Medulla oblongata (tissue), 1 donor: Measurements from ENCODE around the gene KCNH3.
"Not testable (repeated sequence)": the region's sequence is repeated elsewhere in the genome, so short reads cannot be mapped to it uniquely, and the experiment has no call there.

ENCODE experiments used
- DNase-seq: peaks from one replicate; pipeline ENCODE4 v3.0.0-alpha.2; 2015; ENCODE audit errors: extremely low spot score

KCNH3 gene

DNA sequence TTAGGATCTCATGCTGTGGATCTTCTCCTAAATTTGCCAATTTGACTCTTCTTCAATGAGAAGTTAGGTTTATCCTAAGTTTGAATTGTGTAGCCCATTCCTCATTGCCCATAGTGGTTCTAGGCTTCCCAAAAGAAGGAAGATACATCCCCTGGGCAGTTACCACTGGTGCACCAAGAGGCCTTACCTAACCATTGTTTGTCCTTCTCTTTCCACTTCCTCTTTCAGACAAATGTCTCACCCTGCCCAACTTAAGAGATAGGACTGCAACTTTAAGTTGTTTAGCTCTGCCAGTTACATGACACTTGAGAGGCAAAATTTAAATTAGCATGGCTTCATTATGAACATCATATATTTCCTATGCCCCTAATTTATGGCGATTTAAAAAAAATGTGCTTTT, 9.4 kb upstream of the KCNH3 start:
- DNase-seq: no peak

DNA sequence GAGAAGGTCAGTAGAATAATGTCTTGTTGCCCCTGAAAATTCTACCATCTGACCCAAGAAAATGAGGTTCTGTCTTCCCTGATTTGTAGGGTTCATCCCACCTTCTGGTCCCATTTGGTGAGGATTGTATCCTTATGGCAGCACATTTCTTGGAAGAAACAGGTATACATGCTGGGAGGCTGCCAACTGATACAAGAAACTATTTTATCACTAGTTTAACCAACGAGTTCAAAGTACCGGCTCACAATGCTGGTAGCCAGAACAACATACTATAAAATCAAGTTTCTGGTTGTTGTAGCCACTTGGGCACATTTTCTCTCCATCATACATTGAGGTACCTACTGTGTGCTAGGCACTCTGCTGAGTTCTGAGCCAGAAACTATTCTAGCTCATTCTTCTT, 7.1 kb upstream of the KCNH3 start:
- DNase-seq: no peak

DNA sequence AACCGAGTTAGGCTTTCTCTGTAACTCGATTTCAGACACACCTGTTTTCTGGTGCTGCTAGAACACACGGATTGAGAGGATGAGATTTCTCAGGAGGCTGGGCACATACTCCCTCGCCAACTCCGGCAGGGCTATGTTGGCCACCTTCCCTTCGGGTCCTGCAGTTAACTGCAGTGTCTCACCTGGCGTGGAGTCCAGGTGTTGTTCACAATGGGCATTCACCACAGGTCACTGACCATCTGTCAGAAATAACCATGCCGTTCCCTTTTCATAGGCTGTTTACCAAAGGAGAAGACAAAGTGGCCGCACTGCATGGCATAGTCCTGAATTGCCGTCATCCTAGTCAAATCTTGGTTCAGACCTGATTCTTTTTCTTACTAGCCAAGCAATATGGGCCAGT, 5.5 kb upstream of the KCNH3 start:
- DNase-seq: no peak

DNA sequence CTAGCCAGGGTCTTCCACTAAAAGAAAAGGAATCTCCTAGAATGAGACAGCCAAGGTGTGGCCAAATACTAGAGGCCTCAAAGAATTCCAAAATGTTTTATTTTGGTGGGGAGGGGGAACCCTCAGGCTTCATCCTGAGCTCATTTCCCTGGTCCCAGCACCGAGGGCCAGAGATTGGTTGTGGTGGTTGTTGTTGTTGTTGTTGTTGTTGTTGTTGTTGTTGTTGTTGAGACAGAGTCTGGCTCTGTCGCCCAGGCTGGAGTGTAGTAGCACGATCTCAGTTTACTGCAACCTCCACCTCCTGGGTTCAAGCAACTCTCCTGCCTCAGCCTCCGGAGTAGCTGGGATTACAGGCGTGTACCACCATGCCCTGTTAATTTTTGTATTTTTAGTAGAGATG, 4.7 kb upstream of the KCNH3 start:
- DNase-seq: not testable (repeated sequence)

DNA sequence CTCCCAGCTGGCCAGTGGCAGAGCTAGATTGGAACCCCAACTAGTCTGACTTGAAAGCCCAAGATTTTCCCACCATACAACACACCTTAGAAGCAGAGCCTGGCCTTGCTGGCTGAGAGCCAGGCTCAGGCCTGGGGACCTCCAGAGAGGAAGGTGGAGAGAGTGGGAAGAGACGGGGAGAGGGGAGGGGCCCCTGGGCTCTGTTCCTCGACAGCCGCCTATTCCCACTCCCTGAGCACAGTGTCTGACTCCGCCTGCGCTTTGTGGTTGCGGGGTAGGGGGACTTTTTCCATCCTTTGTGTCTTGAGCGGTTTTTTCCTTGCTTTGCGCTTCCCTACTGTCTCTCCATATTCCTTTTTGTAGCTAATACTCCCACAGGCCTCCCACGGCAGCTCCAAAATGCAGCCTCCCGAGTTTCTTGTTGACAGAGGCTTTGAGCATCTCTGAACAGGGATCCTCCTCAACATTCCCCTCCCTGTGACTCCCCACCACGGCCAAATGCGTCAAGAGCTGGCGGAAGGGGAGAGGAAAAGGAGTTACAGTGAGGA, 4.0 kb upstream of the KCNH3 start:
- DNase-seq: no peak

DNA sequence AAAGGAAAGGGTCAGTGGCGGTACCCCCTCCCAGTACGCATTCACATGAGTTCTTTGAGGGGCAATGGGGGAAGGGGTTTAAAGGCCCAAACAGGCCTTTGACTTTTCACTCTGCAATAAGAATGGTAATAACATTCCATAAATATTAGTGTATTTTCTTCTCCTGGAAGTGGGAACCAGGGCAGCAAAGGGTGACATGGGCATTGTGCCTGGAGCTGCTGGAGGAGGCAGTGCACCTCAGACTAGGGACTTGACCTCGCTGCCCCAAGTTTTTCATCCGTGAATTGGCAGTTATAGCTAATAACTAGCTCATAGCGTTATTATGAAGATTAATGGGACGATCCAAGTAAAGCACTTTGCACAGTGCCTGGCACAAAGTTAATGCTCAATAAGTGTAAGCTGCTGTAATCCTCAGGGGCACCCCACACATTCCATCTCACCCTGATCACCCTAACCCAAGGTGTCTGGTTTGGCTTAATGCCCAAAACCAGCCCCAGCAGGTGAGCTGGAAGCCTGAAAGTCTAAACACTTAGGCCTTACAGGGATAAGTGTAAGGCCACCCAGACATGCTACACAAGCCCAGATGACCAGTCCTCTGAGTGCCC, 2.8 kb upstream of the KCNH3 start:
- no peak for DNase-seq

DNA sequence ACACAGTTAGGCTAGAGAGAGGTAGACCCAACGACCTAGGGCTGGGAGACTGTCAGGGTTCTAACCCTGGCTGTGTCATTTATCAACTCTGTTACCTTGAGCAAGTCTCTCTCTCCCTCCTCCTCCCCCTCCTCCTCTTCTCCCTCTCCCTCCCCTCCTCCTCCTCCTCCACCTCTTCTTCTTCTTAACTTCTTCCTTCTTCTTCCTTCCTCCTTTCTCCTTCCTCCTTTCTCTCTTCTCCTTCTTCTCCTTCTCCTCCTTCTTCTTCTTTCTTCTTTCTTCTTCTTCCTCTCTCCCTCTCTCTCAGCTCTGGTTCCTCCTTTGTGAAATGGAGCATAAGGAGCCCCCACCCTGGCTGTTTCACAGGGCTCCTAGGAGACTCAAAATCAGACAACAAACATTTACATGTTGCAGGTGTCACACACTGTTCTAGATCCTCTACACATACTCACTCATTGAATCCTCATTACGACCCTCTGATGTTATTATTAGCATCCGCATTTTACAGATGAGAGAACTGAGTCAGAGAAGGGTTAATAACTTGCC, 2.2 kb upstream of the KCNH3 start:
- DNase-seq: no peak

DNA sequence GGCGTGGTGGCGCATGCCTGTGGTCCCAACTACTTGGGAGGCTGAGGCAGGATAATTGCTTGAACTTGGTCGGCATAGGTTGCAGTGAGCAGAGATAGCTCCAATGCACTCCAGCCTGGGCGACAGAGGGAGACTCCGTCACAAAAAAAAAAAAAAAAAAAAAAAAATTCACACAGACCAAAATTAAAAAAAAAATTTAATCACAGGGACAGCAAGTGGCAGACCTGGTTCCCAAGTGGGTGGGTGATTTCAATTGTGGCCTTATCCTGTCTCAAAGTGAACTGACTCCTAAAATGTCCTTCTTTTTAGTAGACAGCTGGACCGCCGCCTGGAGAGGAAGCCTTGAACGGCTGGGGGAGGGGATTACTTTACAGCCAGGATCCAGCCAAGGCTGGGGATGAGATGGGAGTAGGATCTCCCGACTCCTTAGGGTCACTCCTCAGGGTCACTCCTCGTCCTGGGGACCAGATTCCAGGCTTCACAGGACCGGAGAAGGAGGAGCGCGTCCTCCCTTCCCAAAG, 1.5 kb upstream of the KCNH3 start:
- no peak for DNase-seq

DNA sequence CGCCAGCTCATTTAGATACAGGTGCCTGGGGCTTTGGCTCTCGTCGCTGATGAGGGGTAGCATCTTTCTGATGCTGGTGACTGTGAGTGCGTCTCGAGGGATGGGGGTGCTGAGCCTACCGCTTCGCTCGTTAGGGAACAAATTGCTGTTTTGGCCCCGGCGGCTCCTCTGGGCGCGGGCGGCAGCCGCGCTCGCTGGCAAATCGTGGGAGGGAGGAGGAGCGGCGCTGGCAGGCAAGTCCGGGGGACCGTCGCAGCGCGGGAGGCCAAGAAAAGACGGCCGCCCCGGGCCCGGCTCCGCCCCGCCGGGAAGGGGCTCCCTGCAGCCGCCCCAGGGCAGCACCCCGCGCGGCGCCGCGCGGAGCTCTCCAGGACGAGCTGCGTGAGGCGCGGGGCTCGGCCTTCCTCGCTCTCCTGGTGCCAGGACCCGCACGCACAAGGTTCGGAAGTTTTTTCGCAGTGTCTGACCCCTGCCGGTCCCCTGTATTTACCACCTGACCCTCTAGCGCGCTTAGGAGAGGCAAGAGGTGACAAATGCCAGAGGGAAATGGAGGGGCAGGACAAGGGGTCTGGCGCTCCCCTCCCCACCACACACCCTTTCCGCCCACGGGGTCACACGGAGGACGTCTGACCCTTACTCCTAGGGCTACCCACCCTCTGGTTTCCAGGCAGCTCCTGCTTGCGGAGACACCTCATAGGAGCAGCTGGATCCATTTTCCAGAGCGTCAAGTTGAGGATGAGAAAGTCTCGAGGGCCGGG, 899 bp upstream of the KCNH3 start:
- no peak for DNase-seq

DNA sequence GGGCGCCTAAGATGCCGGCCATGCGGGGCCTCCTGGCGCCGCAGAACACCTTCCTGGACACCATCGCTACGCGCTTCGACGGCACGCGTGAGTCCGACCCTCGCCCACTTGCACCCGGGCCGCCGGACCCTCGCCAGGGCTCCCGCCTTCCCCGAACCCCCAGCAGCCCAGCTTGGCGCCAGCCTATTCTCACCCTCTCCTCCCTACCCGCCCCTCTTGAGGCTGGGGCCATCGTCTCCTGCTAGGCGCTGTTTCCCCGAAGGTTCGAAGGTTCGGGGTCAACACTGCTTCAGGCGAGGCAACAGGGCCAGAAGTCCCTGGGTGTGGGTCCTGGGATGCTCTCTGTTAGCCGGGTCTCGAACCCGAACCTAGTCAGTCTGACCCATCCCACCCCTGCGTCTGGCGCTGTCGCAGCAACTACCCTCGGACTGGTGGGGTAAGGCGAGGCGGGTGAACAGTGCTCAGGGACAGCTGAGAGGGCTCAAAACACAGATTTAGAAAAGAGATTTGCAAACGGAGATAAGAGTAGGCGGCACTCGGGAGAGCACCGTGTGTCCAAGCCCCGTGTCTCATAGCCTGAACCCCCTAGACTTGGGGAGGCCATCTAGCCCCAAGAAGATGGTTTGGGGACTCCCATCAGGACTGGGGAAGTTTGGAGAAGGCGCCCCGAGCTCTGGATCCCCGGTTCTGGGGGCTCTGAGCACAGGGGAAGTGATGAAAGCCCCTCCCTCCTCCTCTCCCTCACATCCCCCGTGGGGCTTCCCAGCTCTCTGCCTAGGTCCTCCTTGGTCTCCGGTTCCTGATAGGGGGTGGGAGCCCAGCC, 787 bp downstream of the KCNH3 start:
- DNase-seq: no peak

DNA sequence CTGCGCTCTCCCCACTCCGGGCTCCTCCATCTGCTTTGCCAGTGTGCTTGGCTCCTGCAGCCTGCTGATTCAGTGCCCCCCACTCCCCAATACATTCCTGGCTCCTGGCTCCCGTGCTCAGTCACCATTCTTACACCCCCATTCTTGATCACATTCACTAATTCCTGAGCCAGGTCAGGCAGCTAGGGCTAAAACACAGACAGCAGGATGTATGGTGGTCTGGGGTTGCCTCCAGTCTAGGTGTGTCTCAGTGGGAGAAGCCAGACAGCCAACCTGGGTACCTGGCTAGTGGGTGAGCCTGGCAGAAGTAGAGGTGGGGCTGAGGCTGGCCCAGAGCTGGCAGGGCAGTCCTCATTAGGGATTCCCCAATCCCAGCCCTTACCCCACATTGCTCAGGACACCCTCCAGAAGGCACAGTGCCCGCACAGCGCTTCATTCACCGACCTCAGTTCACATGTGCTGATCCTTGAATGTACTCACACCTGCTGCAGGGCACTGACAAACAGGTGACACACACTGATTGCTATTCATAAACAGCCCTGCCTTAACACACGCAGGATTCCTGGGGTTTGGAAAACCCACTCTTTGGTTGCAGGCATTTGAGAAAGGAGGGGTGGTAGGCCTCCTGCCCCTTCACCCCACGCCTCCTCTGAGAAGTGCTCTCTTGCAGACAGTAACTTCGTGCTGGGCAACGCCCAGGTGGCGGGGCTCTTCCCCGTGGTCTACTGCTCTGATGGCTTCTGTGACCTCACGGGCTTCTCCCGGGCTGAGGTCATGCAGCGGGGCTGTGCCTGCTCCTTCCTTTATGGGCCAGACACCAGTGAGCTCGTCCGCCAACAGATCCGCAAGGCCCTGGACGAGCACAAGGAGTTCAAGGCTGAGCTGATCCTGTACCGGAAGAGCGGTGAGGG, 1.7 kb downstream of the KCNH3 start:
- no peak for DNase-seq

DNA sequence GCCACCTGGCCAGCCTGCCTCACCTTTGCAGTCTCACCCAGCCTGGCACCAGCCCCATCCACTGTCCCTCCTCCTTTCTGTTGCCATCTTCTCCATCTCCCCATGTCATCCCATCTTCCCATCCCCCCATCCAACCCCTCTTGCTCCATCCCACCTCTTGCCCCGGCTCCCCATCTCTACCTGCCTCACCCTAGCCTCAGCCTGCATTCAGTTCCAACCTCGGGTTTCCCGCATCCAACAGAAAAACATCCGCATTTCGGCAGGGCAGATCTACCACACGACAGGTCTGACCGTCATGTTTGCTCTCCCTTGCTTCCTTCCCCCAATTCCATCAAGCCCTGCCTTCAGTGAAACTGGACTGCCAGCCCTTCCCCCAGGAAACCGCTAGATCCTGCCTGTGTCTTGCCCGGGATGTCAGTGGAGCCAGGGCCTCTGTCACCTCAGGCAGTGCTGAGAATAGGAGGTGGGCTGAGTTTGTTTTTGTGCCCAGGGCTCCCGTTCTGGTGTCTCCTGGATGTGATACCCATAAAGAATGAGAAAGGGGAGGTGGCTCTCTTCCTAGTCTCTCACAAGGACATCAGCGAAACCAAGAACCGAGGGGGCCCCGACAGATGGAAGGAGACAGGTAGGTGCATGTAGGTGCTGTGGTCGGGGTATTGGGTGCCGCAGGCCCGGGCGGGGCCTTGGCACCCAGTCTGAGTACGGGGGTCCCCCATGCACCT, 2.5 kb downstream of the KCNH3 start:
- no peak for DNase-seq

DNA sequence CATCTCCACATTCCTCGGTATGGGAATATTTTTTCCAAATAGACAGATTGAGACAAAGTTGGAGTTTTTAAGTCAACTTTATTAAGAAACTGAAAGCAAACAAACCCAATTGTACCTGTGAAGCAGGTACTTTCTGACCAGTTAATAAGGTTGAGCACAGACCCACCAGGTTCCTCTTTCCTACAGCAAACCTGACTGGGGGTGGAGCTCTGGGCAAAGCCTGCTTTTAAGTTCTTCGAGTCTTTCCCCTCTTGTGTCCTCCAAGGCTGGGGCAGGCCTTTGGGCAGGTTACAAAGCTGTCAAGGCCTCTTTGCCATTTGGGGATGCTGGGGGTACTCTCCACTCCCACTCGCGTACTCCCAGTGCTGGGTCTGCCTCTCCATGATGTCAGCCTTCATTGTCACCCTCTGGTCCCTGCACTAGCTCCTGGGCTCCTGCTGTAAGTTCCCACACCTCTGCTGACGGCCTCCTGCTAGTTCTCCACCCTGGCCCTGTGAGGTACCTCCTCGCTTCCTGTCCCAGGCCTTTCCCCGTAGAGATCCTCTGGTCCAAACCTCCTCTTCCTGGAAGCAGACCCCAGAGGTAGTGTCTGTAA, 3.2 kb downstream of the KCNH3 start:
- no peak for DNase-seq

DNA sequence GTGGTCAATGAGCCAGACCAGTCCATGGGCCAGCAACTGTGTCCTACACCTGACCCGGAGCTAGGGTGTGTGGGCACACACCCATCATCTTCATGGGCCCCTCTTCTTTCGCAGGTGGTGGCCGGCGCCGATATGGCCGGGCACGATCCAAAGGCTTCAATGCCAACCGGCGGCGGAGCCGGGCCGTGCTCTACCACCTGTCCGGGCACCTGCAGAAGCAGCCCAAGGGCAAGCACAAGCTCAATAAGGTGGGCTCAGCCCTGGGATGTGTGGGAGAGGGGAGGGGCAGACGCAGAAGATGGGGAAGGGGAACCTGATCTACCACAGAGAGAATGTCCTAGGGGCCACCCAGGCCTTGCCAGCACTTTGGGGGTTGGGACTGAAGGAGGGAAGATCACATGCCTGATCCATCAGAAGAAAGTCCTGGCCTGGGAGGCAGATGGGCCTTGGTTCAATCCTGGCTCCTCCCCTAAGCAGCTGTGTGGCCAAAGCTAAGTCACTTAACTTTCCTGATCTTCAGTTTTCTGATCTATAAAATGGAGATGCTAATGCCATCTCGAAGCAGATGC, 3.8 kb downstream of the KCNH3 start:
- DNase-seq: no peak

DNA sequence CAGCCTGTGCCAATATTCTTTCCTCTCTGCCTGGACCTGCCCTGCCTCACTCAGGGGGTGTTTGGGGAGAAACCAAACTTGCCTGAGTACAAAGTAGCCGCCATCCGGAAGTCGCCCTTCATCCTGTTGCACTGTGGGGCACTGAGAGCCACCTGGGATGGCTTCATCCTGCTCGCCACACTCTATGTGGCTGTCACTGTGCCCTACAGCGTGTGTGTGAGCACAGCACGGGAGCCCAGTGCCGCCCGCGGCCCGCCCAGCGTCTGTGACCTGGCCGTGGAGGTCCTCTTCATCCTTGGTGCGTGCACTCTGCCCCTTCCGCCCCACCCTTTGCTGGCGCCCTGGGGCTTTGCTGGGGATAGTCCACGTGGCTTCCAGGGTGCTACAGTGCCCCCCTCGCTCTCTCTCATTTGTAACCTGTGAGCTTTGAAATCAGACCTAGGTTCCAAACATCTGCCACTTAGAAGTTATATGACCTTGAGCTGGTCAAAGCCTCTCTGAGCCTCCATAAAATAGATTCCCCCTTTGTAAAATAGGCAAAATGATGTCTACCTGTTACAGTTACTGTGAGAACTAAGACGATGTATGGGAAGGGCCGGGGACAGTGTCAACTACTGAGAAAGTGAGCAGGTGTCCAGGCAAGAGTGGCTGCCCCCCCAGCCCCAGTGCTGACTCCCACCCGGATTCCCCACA, 4.5 kb downstream of the KCNH3 start:
- no peak for DNase-seq

DNA sequence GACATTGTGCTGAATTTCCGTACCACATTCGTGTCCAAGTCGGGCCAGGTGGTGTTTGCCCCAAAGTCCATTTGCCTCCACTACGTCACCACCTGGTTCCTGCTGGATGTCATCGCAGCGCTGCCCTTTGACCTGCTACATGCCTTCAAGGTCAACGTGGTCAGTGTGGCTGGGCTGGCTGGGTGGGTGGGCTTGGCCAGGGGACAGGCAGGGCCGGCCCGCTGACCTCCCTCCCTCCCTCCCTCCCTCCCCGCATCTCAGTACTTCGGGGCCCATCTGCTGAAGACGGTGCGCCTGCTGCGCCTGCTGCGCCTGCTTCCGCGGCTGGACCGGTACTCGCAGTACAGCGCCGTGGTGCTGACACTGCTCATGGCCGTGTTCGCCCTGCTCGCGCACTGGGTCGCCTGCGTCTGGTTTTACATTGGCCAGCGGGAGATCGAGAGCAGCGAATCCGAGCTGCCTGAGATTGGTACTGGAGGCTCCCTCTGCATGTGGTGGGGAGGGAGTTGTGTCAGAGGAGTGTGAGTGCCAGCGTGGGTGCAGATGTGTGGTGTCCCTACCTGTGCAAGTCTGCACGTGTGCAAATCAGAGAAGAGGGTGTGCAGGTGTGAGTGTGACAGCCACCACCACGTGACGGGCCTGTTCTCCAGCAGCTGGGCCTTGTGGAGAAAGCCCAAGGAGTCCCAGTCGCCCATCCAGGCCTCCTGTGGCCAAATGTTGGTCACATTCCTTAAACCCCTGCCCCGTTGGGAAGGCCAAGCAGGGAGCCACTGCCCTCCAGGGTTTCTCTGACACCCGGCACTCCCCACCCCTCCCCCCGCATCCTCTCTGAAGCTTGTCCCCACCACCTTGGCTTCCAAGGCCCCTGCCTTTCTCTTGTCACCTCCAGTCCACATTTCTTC, 5.3 kb downstream of the KCNH3 start:
- no peak for DNase-seq

DNA sequence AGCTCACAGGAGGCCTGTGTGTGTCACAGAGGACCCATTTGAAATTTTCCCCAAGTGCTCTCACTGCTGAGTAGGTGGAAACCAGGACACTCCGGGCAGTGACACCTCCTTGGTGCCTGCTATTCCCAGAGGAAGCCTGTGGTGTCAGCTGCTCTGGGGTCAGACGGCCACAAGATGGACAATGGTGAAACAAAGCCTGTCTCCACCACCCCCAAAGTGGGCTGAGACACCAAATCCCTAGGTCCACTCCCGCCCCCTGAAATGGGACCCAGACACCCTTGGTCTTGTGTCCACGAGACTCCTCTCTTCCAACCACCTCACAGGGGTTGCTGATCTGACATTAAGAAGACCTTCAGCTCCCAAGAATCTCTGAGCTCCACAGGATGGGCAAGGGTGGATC, 7.0 kb downstream of the KCNH3 start:
- DNase-seq: no peak

DNA sequence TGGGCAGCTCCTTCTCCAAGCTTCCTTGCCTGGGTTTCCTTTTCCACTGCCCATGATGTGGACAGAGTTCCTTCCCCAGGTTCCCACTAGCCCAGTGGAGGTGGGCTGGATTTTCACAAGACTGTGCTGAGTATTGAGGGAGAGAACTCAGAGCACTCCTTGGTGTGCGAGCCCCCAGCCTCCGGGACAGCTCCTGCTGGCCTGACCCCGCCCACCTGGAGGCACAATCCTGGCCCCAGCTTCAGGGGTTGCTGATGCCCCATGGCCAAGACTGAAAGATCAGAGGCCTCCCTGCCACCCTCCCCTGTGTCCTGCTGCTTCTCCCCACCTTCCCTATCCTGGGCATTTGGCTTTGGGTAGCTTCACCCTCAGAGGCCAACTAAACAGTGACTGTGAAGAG, 7.7 kb downstream of the KCNH3 start:
- DNase-seq: no peak
